K562 (cell line): ENCODE data around the gene KISS1R. TPM values are rescaled to one million over a fixed set of nuclear protein-coding genes. Genes with fewer than 3 reads are reported as not detected.

ENCODE experiments used
- CEBPG ChIP-seq, 3 experiments: fragments of 200-800 bp in 1 of 3; sonication (Bioruptor generic) in 1 of 3; sonication (generic) in 1 of 3; formaldehyde crosslinking in 1 of 3; IDR thresholded peaks in 2 of 3; conservative IDR thresholded peaks in 1 of 3; 2 replicates each; pipeline versions ENCODE4 v1.6.1 to v1.8.0; 2016 to 2022; ENCODE audit warnings: missing compliant biosample characterization in 2 of 3, missing genetic modification characterization in 2 of 3, mild to moderate bottlenecking in 1 of 3, missing genetic modification reagents in 1 of 3
- CREBBP ChIP-seq: IDR thresholded peaks from one replicate; pipeline ENCODE4 v1.6.1; 2012; ENCODE audit warnings: low read depth, mild to moderate bottlenecking, control low read depth, inconsistent platforms, low read length
- EHMT2 ChIP-seq: fragments of 450-650 bp; IDR thresholded peaks from 2 replicates; pipeline ENCODE4 v1.6.1; 2018; ENCODE audit warnings: antibody characterized with exemption
- GABPB1 ChIP-seq: sonication (generic); formaldehyde crosslinking; IDR thresholded peaks from 2 replicates; pipeline ENCODE4 v1.8.0; 2022; ENCODE audit warnings: mild to moderate bottlenecking, missing genetic modification reagents
- PML ChIP-seq: IDR thresholded peaks from 2 replicates; pipeline ENCODE4 v1.6.1; 2012; ENCODE audit warnings: low read length, inconsistent platforms
- TCF3 ChIP-seq: sonication (generic); formaldehyde crosslinking; IDR thresholded peaks from 2 replicates; pipeline ENCODE4 v1.4.0; 2020; ENCODE audit warnings: mild to moderate bottlenecking, missing genetic modification reagents
- ZNF121 ChIP-seq: sonication (generic); formaldehyde crosslinking; conservative IDR thresholded peaks from 2 replicates; pipeline ENCODE4 v1.8.0; 2022; ENCODE audit warnings: missing genetic modification reagents
- ZNF23 ChIP-seq: fragments of 250-450 bp; sonication (Bioruptor Pico); IDR thresholded peaks from 2 replicates; pipeline ENCODE4 v1.4.0; 2020; ENCODE audit warnings: mild to moderate bottlenecking
- ZNF282 ChIP-seq: sonication (generic); formaldehyde crosslinking; IDR thresholded peaks from 2 replicates; pipeline ENCODE4 v1.8.1; 2023; ENCODE audit warnings: missing genetic modification reagents
- ZNF586 ChIP-seq: fragments of 450-650 bp; formaldehyde crosslinking; conservative IDR thresholded peaks from 2 replicates; pipeline ENCODE4 v1.4.0; 2020; ENCODE audit warnings: mild to moderate bottlenecking, moderate library complexity
- ZSCAN29 ChIP-seq: fragments of 450-650 bp; IDR thresholded peaks from 2 replicates; pipeline ENCODE4 v1.6.1; 2017
- polyA plus RNA-seq, 8 experiments: library from polyadenylated mRNA; depleted of rRNA in 4 of 8; stranded (reverse) in 5 of 8; unstranded in 3 of 8; fragments of >200 nt; fragmentation: Nextera tagmentation in 2 of 8; fragmentation: Illumina TruSeq in 1 of 8; extraction: Ambion mirVana in 2 of 8; extraction: Trizol in 1 of 8; gene quantifications; 2 replicates each; pipeline versions ENCODE4 v1.2.1 to v1.2.3, GENCODE V29; 2011 to 2014; ENCODE audit warnings: inconsistent platforms in 1 of 8, missing spikeins in 1 of 8
- total RNA-seq, 7 experiments: library from RNA; depleted of rRNA in 6 of 7; stranded (reverse); fragments of >200 nt in 6 of 7; fragmentation: Illumina TruSeq in 2 of 7; extraction: Trizol in 2 of 7; gene quantifications; 2 replicates each; pipeline versions ENCODE4 v1.2.1 to v1.2.3, GENCODE V29; 2011 to 2021; ENCODE audit warnings: low replicate concordance in 1 of 7
- TF ChIP-seq, protein P1 (sequence below): sonication (generic); formaldehyde crosslinking; IDR thresholded peaks from 2 replicates; pipeline ENCODE4 v1.8.0; 2023; ENCODE audit warnings: mild to moderate bottlenecking, missing genetic modification reagents
- TF ChIP-seq, protein P2 (sequence below): fragments of 450-650 bp; formaldehyde crosslinking; IDR thresholded peaks from 2 replicates; pipeline ENCODE4 v1.4.0; 2020; ENCODE audit warnings: mild to moderate bottlenecking, moderate library complexity
- TF ChIP-seq, protein P3 (sequence below): sonication (generic); formaldehyde crosslinking; IDR thresholded peaks from 2 replicates; pipeline ENCODE4 v1.8.0; 2022; ENCODE audit warnings: missing genetic modification reagents, mild to moderate bottlenecking, moderate library complexity, borderline replicate concordance
- TF ChIP-seq, protein P4 (sequence below), 3 experiments: IDR thresholded peaks in 2 of 3; conservative IDR thresholded peaks in 1 of 3; 2 replicates each; pipeline ENCODE4 v1.5.1; 2011 to 2012; ENCODE audit warnings: low read length in 3 of 3, mild to moderate bottlenecking in 3 of 3, control low read depth in 2 of 3, improper control_type of control experiment in 1 of 3, inconsistent platforms in 1 of 3, low read depth in 1 of 3, mixed read lengths in 1 of 3, moderate library complexity in 1 of 3; ENCODE audit not compliant: insufficient read depth in 2 of 3
- TF ChIP-seq, protein P5 (sequence below), 2 experiments: fragments of 450-650 bp; conservative IDR thresholded peaks; 2 replicates each; pipeline ENCODE4 v1.6.1; 2017; ENCODE audit warnings: mild to moderate bottlenecking in 2 of 2, moderate library complexity in 2 of 2

KISS1R gene
- total and polyA plus RNA-seq, 9 of the 15 experiments (the other 6 are each of a cell fraction or from before 2014, with no cell fraction given) = 0.37 to 39.4 (median 2.0) TPM

DNA sequence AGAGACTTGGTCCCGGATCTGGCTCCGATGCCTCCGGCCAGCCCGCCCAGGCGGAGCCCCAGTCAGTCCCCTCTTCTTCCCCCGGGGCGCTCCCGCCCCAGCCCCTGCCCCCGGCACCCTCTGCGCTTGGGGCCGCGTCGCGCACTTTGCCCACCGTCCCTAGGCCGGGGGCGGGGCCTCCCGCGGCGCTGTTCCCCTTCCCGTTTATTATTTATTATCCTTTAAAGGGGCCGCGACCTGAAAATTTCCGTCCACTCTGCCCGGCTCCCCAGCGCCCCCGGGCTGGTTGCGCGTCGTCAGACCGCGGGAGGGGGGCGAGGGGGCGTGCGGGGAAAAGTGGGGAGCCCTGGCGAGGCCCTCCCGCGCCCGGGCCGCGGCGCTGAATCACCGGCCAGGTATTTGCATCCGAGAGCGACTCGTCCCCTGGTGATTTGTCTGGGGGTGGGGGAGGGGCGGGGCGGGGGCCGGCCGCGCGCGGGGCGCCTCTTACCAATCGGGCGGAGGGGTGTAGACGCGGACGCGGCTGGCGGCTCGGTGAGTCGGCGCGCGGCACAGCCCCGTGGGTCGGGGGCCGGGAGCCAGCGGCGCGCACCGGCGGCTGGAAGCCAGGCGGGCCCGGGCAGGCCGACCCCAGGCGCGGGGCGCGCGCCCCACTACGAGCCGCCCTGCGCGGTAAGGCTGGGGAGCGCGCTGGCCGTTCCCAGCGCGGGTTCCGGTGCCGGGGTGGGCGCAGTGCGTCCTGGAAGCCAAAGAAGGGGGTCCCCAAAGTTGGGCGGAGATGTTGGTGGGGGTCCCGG is 8.6 kb downstream of the KISS1R start, which contains the start of gene ARID3A (continued):
- TF ChIP-seq CEBPG (CRISPR knock-in tag; IDR thresholded peaks at IDR 0.05) (no peak), CEBPG (tag; conservative IDR thresholded peaks at IDR 0.05 in 1 of 2, IDR thresholded peaks at IDR 0.05 in 1 of 2) (no peak), TCF3 (CRISPR knock-in tag) (no peak), EHMT2 (no peak), ZNF23 (CRISPR knock-in tag) (no peak), PML (no peak), ZNF121 (CRISPR knock-in tag) (peak; percentile 96), GABPB1 (no peak), ZNF586 (CRISPR knock-in tag) (no peak), CREBBP (no peak), ZNF282 (CRISPR knock-in tag) (no peak), ZSCAN29 (peak; percentile 58; the same call in 1 of the 2 replicates)
- TF ChIP-seq, protein P1, sequence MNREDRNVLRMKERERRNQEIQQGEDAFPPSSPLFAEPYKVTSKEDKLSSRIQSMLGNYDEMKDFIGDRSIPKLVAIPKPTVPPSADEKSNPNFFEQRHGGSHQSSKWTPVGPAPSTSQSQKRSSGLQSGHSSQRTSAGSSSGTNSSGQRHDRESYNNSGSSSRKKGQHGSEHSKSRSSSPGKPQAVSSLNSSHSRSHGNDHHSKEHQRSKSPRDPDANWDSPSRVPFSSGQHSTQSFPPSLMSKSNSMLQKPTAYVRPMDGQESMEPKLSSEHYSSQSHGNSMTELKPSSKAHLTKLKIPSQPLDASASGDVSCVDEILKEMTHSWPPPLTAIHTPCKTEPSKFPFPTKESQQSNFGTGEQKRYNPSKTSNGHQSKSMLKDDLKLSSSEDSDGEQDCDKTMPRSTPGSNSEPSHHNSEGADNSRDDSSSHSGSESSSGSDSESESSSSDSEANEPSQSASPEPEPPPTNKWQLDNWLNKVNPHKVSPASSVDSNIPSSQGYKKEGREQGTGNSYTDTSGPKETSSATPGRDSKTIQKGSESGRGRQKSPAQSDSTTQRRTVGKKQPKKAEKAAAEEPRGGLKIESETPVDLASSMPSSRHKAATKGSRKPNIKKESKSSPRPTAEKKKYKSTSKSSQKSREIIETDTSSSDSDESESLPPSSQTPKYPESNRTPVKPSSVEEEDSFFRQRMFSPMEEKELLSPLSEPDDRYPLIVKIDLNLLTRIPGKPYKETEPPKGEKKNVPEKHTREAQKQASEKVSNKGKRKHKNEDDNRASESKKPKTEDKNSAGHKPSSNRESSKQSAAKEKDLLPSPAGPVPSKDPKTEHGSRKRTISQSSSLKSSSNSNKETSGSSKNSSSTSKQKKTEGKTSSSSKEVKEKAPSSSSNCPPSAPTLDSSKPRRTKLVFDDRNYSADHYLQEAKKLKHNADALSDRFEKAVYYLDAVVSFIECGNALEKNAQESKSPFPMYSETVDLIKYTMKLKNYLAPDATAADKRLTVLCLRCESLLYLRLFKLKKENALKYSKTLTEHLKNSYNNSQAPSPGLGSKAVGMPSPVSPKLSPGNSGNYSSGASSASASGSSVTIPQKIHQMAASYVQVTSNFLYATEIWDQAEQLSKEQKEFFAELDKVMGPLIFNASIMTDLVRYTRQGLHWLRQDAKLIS (CRISPR knock-in tag) = no peak
- TF ChIP-seq, protein P2, sequence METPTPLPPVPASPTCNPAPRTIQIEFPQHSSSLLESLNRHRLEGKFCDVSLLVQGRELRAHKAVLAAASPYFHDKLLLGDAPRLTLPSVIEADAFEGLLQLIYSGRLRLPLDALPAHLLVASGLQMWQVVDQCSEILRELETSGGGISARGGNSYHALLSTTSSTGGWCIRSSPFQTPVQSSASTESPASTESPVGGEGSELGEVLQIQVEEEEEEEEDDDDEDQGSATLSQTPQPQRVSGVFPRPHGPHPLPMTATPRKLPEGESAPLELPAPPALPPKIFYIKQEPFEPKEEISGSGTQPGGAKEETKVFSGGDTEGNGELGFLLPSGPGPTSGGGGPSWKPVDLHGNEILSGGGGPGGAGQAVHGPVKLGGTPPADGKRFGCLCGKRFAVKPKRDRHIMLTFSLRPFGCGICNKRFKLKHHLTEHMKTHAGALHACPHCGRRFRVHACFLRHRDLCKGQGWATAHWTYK (CRISPR knock-in tag) = no peak
- TF ChIP-seq, protein P3, sequence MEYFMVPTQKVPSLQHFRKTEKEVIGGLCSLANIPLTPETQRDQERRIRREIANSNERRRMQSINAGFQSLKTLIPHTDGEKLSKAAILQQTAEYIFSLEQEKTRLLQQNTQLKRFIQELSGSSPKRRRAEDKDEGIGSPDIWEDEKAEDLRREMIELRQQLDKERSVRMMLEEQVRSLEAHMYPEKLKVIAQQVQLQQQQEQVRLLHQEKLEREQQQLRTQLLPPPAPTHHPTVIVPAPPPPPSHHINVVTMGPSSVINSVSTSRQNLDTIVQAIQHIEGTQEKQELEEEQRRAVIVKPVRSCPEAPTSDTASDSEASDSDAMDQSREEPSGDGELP (CRISPR knock-in tag) = peak; percentile 59
- TF ChIP-seq, protein P4, sequence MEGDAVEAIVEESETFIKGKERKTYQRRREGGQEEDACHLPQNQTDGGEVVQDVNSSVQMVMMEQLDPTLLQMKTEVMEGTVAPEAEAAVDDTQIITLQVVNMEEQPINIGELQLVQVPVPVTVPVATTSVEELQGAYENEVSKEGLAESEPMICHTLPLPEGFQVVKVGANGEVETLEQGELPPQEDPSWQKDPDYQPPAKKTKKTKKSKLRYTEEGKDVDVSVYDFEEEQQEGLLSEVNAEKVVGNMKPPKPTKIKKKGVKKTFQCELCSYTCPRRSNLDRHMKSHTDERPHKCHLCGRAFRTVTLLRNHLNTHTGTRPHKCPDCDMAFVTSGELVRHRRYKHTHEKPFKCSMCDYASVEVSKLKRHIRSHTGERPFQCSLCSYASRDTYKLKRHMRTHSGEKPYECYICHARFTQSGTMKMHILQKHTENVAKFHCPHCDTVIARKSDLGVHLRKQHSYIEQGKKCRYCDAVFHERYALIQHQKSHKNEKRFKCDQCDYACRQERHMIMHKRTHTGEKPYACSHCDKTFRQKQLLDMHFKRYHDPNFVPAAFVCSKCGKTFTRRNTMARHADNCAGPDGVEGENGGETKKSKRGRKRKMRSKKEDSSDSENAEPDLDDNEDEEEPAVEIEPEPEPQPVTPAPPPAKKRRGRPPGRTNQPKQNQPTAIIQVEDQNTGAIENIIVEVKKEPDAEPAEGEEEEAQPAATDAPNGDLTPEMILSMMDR (IDR thresholded peaks at IDR 0.05 in 2 of 3, conservative IDR thresholded peaks at IDR 0.05 in 1 of 3; ENCODE audit: insufficient read depth in 2 of 3, low read depth in 1 of 3, low read length in 3 of 3) = no peak
- TF ChIP-seq, protein P5, sequence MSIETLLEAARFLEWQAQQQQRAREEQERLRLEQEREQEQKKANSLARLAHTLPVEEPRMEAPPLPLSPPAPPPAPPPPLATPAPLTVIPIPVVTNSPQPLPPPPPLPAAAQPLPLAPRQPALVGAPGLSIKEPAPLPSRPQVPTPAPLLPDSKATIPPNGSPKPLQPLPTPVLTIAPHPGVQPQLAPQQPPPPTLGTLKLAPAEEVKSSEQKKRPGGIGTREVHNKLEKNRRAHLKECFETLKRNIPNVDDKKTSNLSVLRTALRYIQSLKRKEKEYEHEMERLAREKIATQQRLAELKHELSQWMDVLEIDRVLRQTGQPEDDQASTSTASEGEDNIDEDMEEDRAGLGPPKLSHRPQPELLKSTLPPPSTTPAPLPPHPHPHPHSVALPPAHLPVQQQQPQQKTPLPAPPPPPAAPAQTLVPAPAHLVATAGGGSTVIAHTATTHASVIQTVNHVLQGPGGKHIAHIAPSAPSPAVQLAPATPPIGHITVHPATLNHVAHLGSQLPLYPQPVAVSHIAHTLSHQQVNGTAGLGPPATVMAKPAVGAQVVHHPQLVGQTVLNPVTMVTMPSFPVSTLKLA (conservative IDR thresholded peaks at IDR 0.05) = peak; percentile 16 to 74; a peak in 2 of 4 replicates
